PC-9 (cell line): ENCODE data around the gene TRAPPC3L.

ENCODE experiments used
- EZH2 ChIP-seq: fragments of 200-600 bp; sonication (generic); IDR thresholded peaks from 2 replicates; pipeline ENCODE4 v1.8.0; 2017; ENCODE audit warnings: antibody characterized with exemption, low read depth
- TF ChIP-seq, protein P1 (sequence below): fragments of 200-600 bp; sonication (generic); conservative IDR thresholded peaks from 2 replicates; pipeline ENCODE4 v1.6.1; 2017; ENCODE audit warnings: mixed run types, antibody characterized with exemption, mild to moderate bottlenecking, moderate library complexity

GRCh38 chr6:116445102-116445501 lies 100.4 kb downstream of the TRAPPC3L start:
- TF ChIP-seq, protein P1, sequence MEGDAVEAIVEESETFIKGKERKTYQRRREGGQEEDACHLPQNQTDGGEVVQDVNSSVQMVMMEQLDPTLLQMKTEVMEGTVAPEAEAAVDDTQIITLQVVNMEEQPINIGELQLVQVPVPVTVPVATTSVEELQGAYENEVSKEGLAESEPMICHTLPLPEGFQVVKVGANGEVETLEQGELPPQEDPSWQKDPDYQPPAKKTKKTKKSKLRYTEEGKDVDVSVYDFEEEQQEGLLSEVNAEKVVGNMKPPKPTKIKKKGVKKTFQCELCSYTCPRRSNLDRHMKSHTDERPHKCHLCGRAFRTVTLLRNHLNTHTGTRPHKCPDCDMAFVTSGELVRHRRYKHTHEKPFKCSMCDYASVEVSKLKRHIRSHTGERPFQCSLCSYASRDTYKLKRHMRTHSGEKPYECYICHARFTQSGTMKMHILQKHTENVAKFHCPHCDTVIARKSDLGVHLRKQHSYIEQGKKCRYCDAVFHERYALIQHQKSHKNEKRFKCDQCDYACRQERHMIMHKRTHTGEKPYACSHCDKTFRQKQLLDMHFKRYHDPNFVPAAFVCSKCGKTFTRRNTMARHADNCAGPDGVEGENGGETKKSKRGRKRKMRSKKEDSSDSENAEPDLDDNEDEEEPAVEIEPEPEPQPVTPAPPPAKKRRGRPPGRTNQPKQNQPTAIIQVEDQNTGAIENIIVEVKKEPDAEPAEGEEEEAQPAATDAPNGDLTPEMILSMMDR: no peak
- TF ChIP-seq EZH2: no peak
